Naive B cell (primary cell): Measurements from ENCODE around the gene YEATS4. TPM values are rescaled to one million over a fixed set of nuclear protein-coding genes. Genes with fewer than 3 reads are reported as not detected.

Experiments used
- ATAC-seq, 2 donors: fragments of 150-1000 bp; cut with Tn5 transposase; 2 replicates each; pipeline ENCODE4 v1.10.0; 2021; ENCODE audit warnings: low read depth in 2 of 2, mild to moderate bottlenecking in 2 of 2, moderate library complexity in 2 of 2
- DNase-seq: peaks from one replicate; pipeline ENCODE4 v3.0.0; 2022
- H3K27ac Mint-ChIP-seq, 6 donors: one replicate each; pipeline ENCODE4 v1.8.0; 2020 to 2022; ENCODE audit warnings: mild to moderate bottlenecking in 6 of 6, mixed read lengths in 6 of 6, moderate library complexity in 5 of 6, inconsistent platforms in 2 of 6
- H3K27me3 Mint-ChIP-seq, 3 donors: one replicate each; pipeline ENCODE4 v1.8.0; 2021 to 2022; ENCODE audit warnings: mixed read lengths in 3 of 3, mild to moderate bottlenecking in 1 of 3
- H3K36me3 Mint-ChIP-seq, 2 donors: one replicate each; pipeline ENCODE4 v1.8.0; 2020 to 2022; ENCODE audit warnings: mixed read lengths in 2 of 2, inconsistent platforms in 1 of 2, mild to moderate bottlenecking in 1 of 2
- H3K4me1 Mint-ChIP-seq, 3 donors: one replicate each; pipeline ENCODE4 v1.8.0; 2020 to 2022; ENCODE audit warnings: mixed read lengths in 3 of 3, inconsistent platforms in 1 of 3, mild to moderate bottlenecking in 1 of 3, moderate library complexity in 1 of 3
- H3K4me3 Mint-ChIP-seq, 8 donors: one replicate each; pipeline ENCODE4 v1.8.0; 2020 to 2022; ENCODE audit warnings: mild to moderate bottlenecking in 8 of 8, mixed read lengths in 8 of 8, moderate library complexity in 8 of 8, inconsistent platforms in 2 of 8
- H3K9me3 Mint-ChIP-seq, 7 donors: one replicate each; pipeline ENCODE4 v1.8.0; 2020 to 2022; ENCODE audit warnings: mixed read lengths in 7 of 7, mild to moderate bottlenecking in 5 of 7, inconsistent platforms in 2 of 7, moderate library complexity in 1 of 7
- polyA plus RNA-seq, 6 donors: library from polyadenylated mRNA; unstranded; fragments of 300-500 nt; fragmentation: Illumina TruSeq; gene quantifications; one replicate each; pipeline ENCODE4 v1.2.3, GENCODE V29; 2021; ENCODE audit warnings: low read depth in 6 of 6

Gene YEATS4
- polyA plus RNA-seq, 6 donors from 2014 or later, result 24.3 to 51.8 (median 45.7) TPM

DNA sequence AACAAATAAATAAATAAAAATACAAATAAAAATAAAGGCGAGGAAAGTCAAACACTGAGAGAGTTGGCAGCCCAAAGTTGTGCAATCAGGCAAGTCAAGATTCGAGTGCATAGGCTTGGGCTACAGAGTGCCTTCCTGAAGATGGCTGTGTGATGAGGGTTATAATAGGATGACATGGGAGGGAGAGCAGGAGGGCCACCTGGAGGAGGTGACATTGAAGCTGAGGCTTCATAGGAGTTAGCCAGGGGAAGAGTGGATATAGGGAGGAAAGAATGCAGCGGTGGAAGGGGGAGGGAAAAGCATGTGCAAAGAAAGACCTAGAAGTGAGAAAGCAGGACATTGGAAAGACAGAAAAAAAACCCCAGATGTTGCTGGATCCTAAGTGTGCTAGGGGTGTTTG is 53.1 kb downstream of the YEATS4 start:
- H3K36me3 Mint-ChIP-seq, result peaks cover 8% of the 10 kb centered on the region in 2 donors
- no peak for ATAC-seq
- no peaks in the 10 kb centered on the region for H3K4me1 Mint-ChIP-seq
- H3K27ac Mint-ChIP-seq, result no peak overlapping the region
- no peaks in the 10 kb centered on the region for H3K27me3 Mint-ChIP-seq
- no peak overlapping the region for H3K4me3 Mint-ChIP-seq
- no peak for DNase-seq
- no peaks in the 10 kb centered on the region for H3K9me3 Mint-ChIP-seq

DNA sequence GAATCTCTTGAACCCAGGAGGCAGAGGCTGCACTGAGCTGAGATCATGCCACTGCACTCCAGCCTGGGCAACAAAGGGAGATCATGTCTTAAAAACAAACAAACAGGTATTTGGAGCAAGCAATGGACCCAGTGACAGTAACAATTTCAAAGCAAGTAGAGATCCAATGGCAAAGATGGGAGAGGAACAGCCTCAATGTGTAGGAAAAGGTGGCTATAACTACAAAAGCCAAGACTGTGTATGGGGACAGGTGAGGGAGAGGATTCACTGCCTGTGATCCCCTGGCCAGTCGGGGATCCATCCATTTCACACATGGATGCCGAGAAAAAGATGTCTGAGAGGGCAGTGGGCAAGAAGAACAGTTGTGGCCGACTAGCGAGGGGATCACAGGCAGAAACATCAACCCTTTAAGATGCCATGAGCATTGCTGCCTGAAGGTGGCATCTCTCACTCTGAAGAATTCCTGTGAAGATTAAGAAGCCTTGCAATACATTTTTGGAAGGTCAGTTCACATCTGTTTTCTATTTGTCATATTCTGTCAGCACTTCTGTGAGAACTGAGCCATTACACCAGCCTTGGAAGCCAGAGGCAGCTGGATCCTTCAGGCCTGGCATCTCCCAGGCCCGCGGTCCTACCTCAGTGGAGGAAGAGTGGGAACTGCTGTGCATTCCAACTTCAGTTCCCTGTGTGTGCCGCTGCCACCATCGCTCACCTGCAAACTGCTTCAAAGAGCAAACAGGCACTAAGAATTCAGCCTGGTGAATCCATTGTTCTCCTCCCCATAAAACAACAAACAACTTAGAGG is 56.1 kb downstream of the YEATS4 start:
- ATAC-seq, result peak in 1 of 2 donors; percentile 23
- Mint-ChIP-seq H3K27ac (no peak overlapping the region), H3K4me3 (no peak overlapping the region), H3K27me3 (no peaks in the 10 kb centered on the region), H3K9me3 (no peaks in the 10 kb centered on the region), H3K4me1 (no peaks in the 10 kb centered on the region), H3K36me3 (peaks cover 1 to 8% of the 10 kb centered on the region in 2 donors)
- DNase-seq, result peak; percentile 14

DNA sequence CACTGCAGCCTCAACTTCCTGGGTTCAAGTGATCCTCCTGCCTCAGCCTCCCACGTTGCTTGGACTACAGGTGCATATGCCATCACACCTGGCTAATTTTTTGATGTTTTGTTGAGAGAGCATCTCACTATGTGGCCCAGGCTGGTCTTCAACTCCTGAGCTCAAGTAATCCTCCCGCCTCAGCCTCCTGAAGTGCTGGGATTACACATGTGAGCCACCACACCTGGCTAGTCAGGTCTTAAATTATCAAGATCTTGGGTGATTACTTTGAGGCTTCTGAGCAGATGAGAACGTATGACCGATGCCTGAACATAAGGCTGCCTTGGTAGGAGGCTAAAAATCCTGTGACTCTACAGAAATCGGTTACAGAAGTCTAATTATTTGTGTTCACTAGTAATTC is 57.7 kb downstream of the YEATS4 start:
- no peak overlapping the region for H3K4me3 Mint-ChIP-seq
- no peak for ATAC-seq
- H3K4me1 Mint-ChIP-seq, result no peaks in the 10 kb centered on the region
- no peaks in the 10 kb centered on the region for H3K9me3 Mint-ChIP-seq
- no peaks in the 10 kb centered on the region for H3K27me3 Mint-ChIP-seq
- DNase-seq, result no peak
- H3K27ac Mint-ChIP-seq, result peak overlapping the region in 1 of 6 donors; percentile 7
- H3K36me3 Mint-ChIP-seq, result peaks cover 0 to 8% of the 10 kb centered on the region in 2 donors

DNA sequence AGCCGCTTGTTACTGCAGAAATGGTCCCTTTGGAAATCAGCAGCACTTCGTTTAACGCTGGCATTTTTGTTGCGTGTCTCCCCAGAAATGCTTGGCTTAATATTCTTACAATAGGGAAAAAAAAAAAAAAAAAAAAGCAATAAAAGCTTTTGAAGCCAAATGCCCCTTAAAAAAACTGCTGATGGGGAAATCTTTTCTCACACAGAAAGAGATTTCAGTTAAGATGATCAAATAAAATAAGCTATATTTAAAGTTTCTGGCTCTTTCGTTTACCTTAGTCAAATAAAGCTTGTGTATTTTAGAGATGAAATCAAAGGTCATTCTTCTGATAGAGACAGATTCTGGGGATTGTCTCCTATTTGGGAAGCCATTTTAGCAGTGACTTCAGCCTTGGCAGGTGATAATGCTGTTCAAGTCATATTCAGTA is 58.2 kb downstream of the YEATS4 start:
- Mint-ChIP-seq H3K36me3 (peaks cover 0 to 3% of the 10 kb centered on the region in 2 donors), H3K4me1 (no peaks in the 10 kb centered on the region), H3K9me3 (no peaks in the 10 kb centered on the region), H3K27me3 (no peaks in the 10 kb centered on the region), H3K27ac (no peak overlapping the region), H3K4me3 (no peak overlapping the region)
- DNase-seq, result no peak
- no peak for ATAC-seq

DNA sequence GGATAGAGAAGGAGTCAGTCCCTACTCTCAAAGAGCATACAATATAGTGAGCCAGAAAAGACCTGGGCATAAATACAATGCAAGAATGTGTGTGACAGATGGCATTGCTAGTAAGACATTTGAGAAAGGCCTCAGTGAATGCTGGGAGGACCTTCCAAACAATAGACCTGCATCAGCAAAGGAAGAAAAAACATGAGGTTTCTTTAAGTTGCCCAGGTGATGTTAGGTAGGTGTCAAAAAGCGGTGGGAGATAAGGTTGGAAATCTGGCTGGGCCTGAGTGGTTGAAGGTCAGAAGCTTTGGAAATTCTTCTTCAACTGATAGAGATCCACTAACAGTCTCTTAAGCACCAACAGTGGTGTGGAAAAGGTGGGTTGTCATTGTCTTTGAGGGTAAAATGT is 60.2 kb downstream of the YEATS4 start:
- H3K4me1 Mint-ChIP-seq, result no peaks in the 10 kb centered on the region
- ATAC-seq, result no peak
- H3K36me3 Mint-ChIP-seq, result no peaks in the 10 kb centered on the region
- H3K4me3 Mint-ChIP-seq, result no peak overlapping the region
- H3K27ac Mint-ChIP-seq, result no peak overlapping the region
- H3K27me3 Mint-ChIP-seq, result no peaks in the 10 kb centered on the region
- DNase-seq, result no peak
- no peaks in the 10 kb centered on the region for H3K9me3 Mint-ChIP-seq

DNA sequence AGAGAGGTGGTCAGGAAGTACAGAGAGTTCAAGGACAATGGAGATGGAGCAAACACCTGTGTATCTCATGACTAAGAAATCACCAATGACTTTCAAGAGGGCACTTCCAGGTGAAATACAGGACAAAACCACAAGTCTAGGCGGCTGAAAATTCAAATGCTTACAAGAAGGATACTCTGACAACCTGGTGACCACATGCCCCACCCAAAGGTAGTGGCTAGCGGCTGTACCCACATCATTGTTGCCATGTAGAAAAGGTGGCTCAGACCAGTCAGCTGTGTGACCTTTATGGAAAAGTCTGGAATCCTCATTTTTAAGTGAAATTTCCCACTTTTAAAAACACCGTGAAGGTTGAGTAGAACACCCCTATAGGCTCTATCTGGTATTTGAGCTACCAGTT is 62.0 kb downstream of the YEATS4 start:
- Mint-ChIP-seq H3K4me3 (no peak overlapping the region), H3K4me1 (no peaks in the 10 kb centered on the region), H3K27me3 (no peaks in the 10 kb centered on the region), H3K27ac (no peak overlapping the region), H3K36me3 (no peaks in the 10 kb centered on the region), H3K9me3 (no peaks in the 10 kb centered on the region)
- no peak for DNase-seq
- ATAC-seq, result no peak

DNA sequence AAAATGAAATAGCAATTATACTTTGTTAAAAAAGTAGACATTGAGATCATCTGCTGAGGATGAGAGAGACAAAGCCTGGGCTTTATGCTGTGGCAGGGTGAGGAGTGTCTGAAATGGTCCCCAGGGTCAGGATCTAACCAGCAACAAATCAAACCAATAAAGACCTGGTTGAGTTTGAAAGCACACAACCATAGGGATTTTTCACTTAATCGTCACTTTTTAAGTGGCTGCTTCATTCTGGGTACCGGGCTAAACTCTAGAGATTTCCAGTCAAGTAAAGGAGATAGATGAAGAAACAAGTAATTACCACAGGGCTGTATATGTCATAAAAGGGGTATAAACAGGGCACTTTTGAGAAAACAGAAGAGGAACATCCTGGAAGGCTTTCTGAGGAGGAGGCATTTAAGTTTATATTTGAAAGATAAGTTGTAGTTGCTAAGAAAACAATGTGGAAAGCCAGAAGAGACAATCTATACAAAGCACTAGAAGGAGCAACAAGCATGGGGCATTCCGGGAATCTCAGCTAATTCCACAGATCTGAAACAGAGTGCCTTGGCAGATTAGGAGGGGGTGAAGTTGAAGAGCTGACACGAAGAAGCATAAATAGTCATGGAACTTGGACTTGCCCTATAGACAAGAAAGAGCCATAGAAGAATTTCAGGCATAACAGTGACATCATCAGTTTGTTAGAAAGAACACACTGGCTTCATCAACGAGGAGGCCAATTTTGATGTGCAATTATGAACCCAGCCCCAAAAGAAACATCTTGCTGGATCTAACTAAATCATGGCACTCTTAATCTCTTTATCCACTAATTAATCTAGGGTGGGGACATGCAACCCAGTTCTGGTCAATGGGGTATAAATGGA is 63.7 kb downstream of the YEATS4 start:
- no peak overlapping the region for H3K4me3 Mint-ChIP-seq

DNA sequence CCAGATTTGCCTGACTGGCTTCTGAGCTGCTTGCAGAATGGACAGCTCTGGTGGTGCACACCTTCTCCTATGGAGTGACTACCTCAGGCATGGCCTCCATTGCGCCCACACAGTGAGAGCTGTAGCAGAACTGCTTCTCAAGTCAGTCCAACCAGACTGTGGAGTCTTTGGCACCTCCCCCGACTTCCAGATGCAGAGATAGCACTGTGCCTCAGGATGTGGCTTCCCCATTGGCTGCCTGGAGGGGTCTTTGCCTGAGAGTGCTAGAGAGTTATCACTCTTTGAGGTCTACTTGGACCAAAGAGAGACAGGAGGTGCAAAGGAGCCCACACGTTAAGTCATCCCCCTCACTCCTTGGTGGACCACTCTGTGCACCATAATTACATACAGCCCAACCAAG is 65.9 kb downstream of the YEATS4 start:
- no peak for DNase-seq
- no peak for ATAC-seq
- H3K4me3 Mint-ChIP-seq, result no peak overlapping the region

More for the DNA sequence above, 63.7 kb downstream of the YEATS4 start:
- Mint-ChIP-seq H3K27me3 (no peaks in the 10 kb centered on the region), H3K4me1 (no peaks in the 10 kb centered on the region), H3K9me3 (no peaks in the 10 kb centered on the region), H3K27ac (no peak overlapping the region), H3K36me3 (no peaks in the 10 kb centered on the region)
- ATAC-seq (no peak), DNase-seq (no peak)

DNA sequence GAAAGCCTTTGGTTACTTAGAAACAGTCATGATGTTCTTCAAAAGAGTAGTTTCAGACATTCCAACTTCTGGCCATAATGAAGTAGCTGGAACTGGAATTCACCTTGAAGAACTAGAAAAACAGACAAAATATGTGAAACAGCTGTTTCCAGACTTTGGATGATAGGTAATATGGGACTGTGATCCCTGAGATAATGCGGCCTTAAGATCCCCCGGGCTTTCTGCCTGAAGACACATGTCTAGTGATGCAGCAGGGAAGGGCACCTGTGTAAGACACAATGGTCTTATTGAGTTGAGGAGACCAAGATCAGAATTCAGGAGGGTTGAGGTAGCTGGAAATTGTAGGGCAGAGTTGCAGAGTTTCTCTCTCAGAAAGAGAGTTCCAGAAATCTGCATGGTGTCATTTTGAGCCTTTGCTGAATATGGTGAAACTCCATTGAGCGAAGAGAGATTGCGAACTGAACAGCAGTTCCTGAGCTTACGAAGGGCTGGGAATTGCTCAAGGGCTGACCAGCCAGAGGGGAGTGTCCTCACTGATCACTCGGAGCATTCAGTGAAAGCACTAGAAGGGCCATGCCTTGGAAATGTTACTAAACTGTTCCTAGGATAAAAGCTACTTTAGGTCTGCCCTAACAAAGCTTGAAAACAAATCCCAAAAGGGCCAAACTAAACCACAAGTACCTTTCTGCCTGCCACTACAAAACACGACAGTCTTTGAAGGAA is 69.0 kb downstream of the YEATS4 start:
- no peak for ATAC-seq
- Mint-ChIP-seq H3K36me3 (no peaks in the 10 kb centered on the region), H3K27me3 (no peaks in the 10 kb centered on the region), H3K4me3 (no peak overlapping the region), H3K27ac (peak overlapping the region in 1 of 6 donors; percentile 1), H3K9me3 (no peaks in the 10 kb centered on the region), H3K4me1 (no peaks in the 10 kb centered on the region)
- no peak for DNase-seq

More for the DNA sequence above, 65.9 kb downstream of the YEATS4 start:
- H3K36me3 Mint-ChIP-seq, result no peaks in the 10 kb centered on the region
- H3K27me3 Mint-ChIP-seq, result no peaks in the 10 kb centered on the region
- H3K9me3 Mint-ChIP-seq, result no peaks in the 10 kb centered on the region
- peak overlapping the region in 1 of 6 donors; percentile 18 for H3K27ac Mint-ChIP-seq
- H3K4me1 Mint-ChIP-seq, result no peaks in the 10 kb centered on the region

DNA sequence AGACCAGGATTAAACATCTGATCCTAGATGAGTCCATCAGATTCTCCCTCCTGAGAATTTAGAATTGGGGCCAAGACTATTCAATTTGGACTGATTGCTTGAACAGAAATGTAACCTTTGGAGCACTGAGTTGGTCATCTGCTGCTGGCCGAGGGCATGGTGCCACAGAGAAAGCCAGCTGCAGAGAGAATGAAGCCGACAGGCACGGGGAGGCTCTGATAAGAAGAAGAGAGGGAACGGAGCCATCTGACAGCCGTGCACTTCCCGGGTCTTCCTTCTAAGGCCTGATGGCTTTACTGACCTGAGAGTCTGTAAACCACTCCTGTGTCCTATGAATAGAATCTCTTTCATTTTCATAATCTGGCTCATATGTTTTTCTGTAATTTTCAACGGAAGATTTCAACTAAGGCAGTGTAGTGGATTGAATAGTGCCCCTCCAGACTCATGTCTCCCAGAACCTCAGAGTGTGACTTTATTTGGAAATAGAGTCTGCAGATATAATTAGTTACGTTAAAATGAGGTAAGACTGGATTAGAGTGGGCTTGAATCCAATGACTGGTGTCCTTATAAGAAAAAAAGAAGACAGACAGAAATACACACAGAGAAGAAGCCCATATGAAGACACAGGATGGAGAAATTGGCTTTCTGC is 71.5 kb downstream of the YEATS4 start:
- peaks cover 0 to 2% (median 0%) of the 10 kb centered on the region in 7 donors for H3K9me3 Mint-ChIP-seq
- no peak for ATAC-seq

DNA sequence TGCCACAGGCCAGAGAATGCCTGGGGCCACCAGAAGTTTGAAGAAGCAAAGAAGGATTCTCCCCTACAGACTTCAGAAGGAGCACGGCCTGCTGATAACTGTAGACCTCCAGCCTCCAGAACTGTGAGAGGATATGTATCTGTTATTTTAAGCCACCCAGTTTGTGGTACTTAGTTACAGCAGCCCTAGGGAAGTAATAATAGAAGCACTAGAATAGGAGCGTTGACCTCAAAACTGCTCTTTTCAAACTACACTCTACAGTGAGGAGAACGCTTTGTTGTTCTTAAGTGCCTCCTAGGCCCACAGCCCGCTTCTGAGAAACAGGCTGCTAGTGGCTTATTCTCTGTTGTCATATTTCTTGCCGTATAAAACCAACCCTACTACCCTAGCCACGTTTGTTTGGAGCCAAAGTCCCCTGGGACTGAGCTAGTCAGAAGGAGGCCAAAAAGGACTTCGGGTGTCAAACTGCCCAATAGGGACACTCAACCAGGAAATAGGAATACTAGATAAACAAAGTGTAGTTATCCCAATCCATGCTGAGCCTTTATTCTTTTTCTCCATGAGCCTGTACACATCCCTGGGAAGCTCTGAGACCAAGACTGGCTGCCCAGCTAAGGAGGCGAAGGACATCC is 72.2 kb downstream of the YEATS4 start:
- ATAC-seq, result no peak

More for the DNA sequence above, 71.5 kb downstream of the YEATS4 start:
- Mint-ChIP-seq H3K36me3 (no peaks in the 10 kb centered on the region), H3K27ac (no peak overlapping the region), H3K4me3 (no peak overlapping the region), H3K4me1 (no peaks in the 10 kb centered on the region), H3K27me3 (peaks cover 0 to 6% (median 0%) of the 10 kb centered on the region in 3 donors)
- DNase-seq, result no peak

DNA sequence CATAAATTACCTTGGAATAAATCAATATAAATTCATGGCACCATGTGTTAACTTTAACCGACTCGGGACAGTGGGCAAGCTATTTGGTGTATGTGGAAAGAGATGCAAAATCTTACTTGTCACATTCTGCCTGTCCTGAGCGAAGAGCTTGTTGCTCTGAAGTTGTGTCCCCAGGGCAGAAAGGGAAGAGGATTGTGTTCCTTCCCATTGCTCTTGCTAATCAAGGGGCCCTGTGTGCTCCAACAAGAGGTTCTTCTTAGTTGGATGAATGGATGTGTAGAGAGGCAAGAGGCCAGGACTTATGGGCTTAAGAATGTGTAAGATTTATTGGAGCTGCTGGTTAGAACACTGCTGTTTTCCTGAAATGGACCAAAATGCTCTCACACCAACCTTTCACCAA is 74.1 kb downstream of the YEATS4 start:
- Mint-ChIP-seq H3K27ac (no peak overlapping the region), H3K4me3 (no peak overlapping the region), H3K27me3 (peaks cover 0 to 6% (median 0%) of the 10 kb centered on the region in 3 donors), H3K9me3 (peaks cover 0 to 2% (median 0%) of the 10 kb centered on the region in 7 donors), H3K36me3 (no peaks in the 10 kb centered on the region), H3K4me1 (no peaks in the 10 kb centered on the region)
- DNase-seq (no peak), ATAC-seq (no peak)

More for the DNA sequence above, 72.2 kb downstream of the YEATS4 start:
- no peak overlapping the region for H3K4me3 Mint-ChIP-seq
- no peaks in the 10 kb centered on the region for H3K36me3 Mint-ChIP-seq
- no peak overlapping the region for H3K27ac Mint-ChIP-seq
- DNase-seq, result no peak
- peaks cover 0 to 2% (median 0%) of the 10 kb centered on the region in 7 donors for H3K9me3 Mint-ChIP-seq
- no peaks in the 10 kb centered on the region for H3K4me1 Mint-ChIP-seq
- peaks cover 0 to 6% (median 0%) of the 10 kb centered on the region in 3 donors for H3K27me3 Mint-ChIP-seq
